G401 (cell line): Measurements from ENCODE around the gene TPST1. TPM values are rescaled to one million over a fixed set of nuclear protein-coding genes. Genes with fewer than 3 reads are reported as not detected.
A peak's percentile ranks its signal among the peaks of the same experiment; 100 is the strongest.
"Not testable (repeated sequence)": the region's sequence is repeated elsewhere in the genome, so short reads cannot be mapped to it uniquely, and the experiment has no call there.

ENCODE experiments used
- DNase-seq: peaks from one replicate; pipeline ENCODE4 v3.0.0-alpha.2; 2015; ENCODE audit warnings: low spot score
- in situ Hi-C: cut with HindIII; loops from 2 replicates; pipeline ENCODE4 v1.10.0; 2016; ENCODE audit warnings: low sequenced_read_pairs, mixed read lengths
- total RNA-seq: library from RNA; depleted of rRNA; stranded (reverse); fragments of >200 nt; shearing (Covaris generic); gene quantifications from 2 replicates; pipeline ENCODE4 v1.2.3, GENCODE V29; 2014

Gene TPST1
- total RNA-seq, 1 experiment from 2014 or later, result 24.4 TPM

DNA sequence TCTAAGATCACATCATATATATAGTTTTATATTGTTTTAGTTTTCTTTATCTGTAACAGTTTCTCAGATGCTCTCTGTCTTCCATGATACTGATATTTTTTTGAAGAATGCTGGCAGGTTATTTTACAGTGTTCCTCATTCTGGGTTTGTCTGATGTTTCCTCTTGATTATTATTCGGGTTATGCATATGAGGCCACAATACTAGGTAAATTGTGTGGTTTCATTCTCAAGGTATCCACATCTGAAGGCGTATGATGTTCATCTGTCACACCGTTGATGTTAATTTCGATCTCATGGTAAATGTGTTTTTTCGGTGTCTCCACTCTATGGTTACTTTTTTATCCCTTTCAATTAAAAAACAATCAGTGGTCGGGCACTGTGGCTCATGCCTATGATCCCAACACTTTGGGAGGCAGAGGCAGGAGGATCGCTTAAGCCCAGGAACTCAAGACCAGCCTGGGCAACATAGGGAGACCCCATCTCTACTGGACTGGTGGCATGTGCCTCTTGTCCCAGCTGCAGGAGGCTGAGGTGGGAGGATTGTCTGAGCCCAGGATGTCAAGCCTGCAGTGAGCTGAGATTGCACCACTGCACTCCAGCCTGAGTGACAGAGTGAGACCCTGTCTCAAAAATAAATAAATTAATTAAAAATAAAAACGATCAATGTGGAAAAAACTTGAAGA, 108.9 kb downstream of the TPST1 start:
- in situ Hi-C loops, result no loop called here

DNA sequence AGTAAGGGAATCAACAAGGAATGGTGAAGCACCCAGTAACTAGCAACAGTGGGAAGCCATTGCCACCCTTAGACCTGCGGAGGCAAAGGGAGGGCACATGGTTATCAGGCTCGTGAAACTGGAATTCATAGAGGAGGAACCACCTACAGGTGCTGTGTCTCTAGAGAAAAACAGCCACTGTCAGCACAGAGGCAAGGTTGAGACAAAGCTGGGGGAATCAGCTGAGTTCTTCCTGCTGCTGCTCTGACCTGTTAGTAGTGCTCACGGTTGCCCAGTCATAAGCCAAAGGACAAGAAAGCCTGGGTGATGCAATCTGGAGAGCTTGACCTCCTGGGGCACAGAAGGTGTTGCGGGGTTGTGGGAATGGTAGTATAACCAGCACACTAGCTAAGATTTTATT, 110.1 kb downstream of the TPST1 start:
- DNase-seq, result no peak
- in situ Hi-C loops, result no loop called here

More for the DNA sequence above, 108.9 kb downstream of the TPST1 start:
- DNase-seq, result no peak

GRCh38 chr7:66319407-66319979, 114.4 kb downstream of the TPST1 start:
- no peak for DNase-seq
- in situ Hi-C loops, result no loop called here

GRCh38 chr7:66321283-66321682, 116.1 kb downstream of the TPST1 start:
- DNase-seq, result no peak
- in situ Hi-C loops, result no loop called here

DNA sequence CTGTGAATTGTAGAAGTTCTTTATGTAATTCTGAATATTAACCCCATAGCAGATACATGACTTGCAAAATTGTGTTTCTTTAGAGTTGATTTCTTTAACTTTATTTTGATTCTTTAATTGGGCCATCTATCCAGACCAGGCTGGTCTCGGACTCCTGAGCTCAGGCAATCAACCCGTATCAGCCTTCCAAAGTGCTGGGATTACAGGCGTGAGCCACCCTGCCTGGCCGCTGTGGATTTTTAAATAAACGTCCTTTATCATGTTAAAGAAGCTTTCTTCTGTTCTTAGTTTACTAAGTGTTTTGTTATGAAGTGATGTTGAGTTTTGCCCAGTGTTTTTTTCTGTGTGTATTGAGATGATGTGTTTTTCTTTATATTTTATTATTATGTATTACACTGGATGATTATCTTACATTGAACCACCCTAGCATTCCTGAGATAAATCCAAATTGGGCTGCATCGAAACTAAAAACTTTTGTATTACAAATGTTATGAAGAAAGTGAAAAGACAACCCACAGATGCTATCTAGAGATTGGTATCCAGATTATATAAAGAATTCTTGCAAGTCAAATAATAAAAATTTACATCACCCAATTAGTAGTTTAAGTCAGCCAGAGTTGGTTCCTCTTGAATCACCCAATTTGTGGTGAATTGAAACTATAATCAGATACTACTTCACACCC, 118.1 kb downstream of the TPST1 start:
- in situ Hi-C loops, result no loop called here
- no peak for DNase-seq

GRCh38 chr7:66324985-66325384, 119.9 kb downstream of the TPST1 start:
- in situ Hi-C loops, DNase-seq: not testable (repeated sequence)

DNA sequence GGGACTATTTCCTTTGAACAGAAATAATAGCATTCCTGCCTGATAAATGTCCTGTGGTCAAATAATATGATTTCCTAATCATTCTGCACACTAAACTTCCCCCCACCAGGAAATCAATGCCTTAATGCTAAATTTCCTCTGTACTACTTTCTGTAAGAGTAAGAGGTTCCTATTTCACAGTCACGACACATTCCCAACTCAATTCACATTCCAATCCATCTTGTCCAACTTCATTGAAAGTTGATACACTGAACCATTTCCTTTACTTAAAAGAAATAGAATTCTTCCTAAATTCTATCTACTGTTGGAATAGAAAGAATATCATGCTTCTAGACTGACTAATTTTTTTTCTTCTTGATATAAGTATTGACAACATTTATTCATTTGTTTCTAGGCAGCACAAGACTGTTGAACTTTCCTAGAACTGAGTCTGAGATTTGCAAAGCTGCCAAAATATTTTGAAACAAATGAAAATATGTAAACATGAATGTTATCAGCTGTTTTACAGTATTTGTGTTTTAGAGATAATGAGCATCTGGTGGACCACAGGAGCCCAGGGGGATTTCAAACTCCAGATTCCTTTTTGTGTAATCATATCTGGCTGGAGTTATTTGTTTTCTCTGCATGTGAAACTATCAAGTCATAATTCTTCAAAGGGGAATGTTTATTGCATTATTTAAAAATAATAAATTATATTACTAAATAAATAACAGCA, 121.5 kb downstream of the TPST1 start:
- DNase-seq, result no peak
- in situ Hi-C loops, result no loop called here

GRCh38 chr7:66330961-66331360, 125.8 kb downstream of the TPST1 start:
- no peak for DNase-seq
- in situ Hi-C loops, result no loop called here

- DNase-seq, result no peak
- in situ Hi-C loops, result no loop called here
These were observed 126.7 kb downstream of the TPST1 start for GRCh38 chr7:66331883-66332282.

DNA sequence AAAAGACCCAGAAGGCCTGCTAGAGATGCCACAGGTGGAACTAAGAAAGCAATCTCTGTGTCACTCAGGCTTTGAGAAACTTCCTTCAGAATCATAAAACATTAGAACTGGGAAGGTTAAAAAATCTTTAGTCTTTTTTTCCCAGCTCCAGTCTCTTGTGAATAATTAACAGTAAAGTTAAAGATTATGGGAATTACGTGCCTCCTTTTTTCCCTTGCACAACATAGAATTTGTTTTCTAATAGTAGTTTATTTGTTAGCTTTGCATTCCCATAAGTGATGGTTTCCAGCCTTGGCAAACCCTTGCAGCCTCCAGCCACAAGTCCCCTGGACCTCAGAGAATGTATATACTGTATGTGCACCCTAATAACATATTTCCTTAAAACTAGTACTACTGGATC, 128.3 kb downstream of the TPST1 start:
- no peak for DNase-seq

DNA sequence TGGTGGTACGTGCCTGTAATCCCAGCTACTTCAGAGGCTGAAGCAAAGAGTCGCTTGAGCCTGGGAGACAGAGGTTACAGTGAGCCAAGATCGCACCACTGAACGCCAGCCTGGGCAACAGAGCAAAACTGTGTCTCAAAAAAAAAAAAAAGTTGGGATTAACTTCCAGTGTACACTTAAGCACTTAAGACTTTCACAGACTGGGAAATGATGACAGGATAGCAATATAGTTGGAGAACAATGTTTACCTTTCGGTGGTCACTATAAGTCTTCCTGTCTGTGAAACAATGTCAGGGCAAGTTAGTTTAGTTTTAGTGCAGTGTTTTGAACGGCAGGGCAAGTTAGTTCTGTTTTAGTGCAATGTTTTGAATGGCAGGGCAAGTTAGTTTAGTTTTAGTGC, 130.2 kb downstream of the TPST1 start:
- in situ Hi-C loops, result no loop called here
- no peak for DNase-seq

More for the DNA sequence above, 128.3 kb downstream of the TPST1 start:
- in situ Hi-C loops, result no loop called here

GRCh38 chr7:66336760-66337159, 131.6 kb downstream of the TPST1 start:
- in situ Hi-C loops, result no loop called here
- no peak for DNase-seq

- in situ Hi-C loops, result no loop called here
- DNase-seq, result no peak
These were observed 134.0 kb downstream of the TPST1 start for GRCh38 chr7:66339141-66339540.

- in situ Hi-C loops, result no loop called here
- DNase-seq, result no peak
These were observed 139.0 kb downstream of the TPST1 start for GRCh38 chr7:66344166-66344565.

DNA sequence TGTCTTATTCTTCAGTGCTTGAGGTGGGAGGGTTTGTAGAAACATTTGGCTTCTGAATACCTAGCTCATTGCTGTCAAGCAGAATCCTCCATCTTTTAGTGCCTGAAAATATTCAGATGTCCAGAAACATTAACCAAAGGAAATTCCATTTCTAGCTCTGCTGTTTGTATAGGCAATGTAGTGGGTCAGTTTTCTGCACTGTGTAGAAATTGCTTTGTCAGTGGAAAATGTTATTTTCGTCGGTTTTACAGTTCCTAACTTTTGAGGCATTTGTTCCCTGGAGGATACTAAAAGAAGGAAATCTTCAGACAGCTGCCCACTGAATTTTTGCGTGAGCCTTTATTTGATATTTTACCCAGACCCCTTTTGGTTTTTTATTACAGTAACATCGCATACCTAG, 143.4 kb downstream of the TPST1 start:
- in situ Hi-C loops, result no loop called here
- no peak for DNase-seq

- in situ Hi-C loops, result no loop called here
- DNase-seq, result no peak
These were observed 143.8 kb downstream of the TPST1 start for GRCh38 chr7:66348959-66349358.

- in situ Hi-C loops, result no loop called here
- peak; percentile 3 for DNase-seq
These were observed 146.9 kb downstream of the TPST1 start for GRCh38 chr7:66352071-66352470.

DNA sequence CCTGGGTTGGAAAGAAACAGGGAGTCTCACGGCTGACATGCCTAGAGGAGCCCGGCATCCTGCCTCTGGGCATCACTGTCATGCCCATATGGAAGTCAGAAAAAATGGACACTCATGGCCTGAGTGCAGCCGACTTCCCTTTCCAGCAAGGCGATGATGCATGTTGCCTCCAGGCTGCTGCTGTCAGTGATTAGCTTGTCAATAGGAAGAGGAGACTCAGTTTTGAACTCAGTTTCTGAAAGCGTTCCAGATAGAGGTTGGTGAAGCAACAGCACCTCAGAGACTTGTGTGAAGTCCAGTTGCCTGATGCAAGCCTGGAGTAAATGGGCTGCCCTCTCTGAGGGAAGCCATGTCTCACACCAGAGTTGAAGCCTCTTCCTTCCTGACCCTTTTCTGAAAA, 148.4 kb downstream of the TPST1 start:
- in situ Hi-C loops, result no loop called here

DNA sequence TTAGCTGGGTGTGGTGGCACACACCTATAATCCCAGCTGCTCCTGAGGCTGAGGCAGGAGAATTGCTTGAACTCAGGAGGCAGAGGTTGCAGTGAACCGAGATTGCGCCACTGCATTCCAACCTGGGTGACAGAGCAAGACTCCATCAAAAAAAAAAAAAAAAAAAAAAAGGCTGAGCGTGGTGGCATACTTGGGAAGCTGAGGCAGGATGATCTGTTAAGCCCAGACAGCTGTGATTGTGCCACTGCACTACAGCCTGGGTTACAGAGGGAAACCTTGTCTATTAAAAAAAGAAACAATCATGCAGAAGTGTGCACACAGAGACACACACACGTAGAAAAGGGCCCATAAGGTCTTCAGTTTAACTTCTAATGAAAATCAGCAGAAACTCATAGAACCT, 150.6 kb downstream of the TPST1 start:
- in situ Hi-C loops, result no loop called here
- DNase-seq, result no peak

More for the DNA sequence above, 148.4 kb downstream of the TPST1 start:
- no peak for DNase-seq

GRCh38 chr7:66356277-66356721, 151.2 kb downstream of the TPST1 start:
- in situ Hi-C loops, result no loop called here
- no peak for DNase-seq
